ENCODE results near the gene PLXNA3. TPM values are rescaled to one million over a fixed set of nuclear protein-coding genes. Genes with fewer than 3 reads are reported as not detected.

Gene PLXNA3
- total RNA-seq, 1 donor from 2014 or later = 73.0 TPM

DNA sequence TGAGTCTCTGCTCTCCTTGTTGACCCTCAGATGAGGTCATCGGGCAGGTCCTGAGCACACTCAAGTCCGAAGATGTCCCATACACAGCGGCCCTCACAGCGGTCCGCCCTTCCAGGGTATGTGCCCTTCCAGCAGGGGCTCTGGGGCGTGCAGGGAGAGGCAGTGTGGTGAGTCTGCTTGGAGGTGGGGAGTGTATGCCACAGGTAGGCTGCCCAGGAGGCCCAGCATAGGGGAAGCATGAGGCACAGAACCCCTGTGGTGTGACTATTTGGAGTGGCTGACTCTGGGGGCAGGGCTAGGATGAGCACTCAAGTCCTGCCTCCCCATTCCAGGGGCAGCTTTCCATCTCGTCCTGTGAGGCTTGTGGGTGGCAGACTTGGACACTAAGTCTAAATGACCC lies 24.5 kb upstream of the PLXNA3 start:
- ATAC-seq (no peak), DNase-seq (ENCODE audit: low spot score) (no peak)
- intact Hi-C loops (cut with DNase I) = no loop called here

DNA sequence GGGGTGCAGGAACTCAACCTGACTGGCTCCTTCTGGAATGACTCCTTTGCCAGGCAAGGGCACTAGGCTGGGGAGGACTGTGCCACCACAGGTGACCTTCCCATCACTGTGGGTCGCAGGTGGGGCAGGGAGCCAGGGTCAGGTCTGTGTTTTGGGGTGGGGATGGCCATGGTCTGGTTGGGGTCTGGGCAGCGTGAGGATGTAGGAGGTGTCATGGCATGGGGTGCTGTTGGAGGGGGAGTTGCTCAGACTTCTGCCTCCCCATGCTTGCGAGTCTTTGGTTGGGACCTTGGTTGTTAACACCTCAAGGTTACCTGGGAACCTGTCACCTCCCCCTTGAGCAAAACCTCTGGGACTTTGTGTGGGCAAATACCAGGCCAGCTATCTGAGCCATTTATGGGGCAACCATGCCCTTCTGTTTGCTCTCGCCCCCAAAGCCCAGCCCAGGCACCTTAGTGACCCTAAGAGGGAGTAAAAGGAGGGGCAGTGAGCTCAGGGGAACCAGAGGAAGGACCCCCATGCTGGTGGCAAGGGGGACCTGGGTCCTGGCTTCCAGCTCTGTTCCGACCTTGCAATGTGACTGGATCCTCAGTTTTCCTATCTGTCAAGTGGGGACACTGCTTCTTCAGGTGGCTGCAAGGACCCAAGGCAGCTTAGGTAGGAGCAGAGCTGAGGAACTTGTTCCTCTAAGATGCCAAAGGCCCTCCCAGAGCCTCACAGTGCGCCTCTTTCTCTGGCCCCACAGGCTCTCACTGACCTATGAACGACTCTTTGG lies 23.5 kb upstream of the PLXNA3 start:
- intact Hi-C loops (cut with DNase I) = no loop called here
- DNase-seq (ENCODE audit: low spot score) (no peak), ATAC-seq (no peak)

DNA sequence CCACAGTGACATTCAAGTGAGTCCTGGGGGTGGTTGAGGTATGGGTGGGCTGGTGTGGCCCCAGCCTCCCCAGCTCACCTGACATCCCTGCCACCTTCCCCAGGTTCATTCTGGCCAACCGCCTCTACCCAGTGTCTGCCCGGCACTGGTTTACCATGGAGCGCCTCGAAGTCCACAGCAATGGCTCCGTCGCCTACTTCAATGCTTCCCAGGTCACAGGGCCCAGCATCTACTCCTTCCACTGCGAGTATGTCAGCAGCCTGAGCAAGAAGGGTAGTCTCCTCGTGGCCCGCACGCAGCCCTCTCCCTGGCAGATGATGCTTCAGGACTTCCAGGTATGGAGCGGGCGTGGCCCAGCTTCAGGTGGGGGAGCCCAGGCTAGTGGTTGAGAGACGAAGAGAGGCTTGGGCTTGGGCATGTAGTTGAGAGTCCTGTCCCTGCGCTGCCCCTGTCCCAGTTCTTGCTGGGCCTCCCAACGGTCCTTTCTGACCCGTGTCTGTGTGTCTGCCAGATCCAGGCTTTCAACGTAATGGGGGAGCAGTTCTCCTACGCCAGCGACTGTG lies 22.8 kb upstream of the PLXNA3 start:
- no peak for ATAC-seq
- intact Hi-C loops (cut with DNase I) = no loop called here

DNA sequence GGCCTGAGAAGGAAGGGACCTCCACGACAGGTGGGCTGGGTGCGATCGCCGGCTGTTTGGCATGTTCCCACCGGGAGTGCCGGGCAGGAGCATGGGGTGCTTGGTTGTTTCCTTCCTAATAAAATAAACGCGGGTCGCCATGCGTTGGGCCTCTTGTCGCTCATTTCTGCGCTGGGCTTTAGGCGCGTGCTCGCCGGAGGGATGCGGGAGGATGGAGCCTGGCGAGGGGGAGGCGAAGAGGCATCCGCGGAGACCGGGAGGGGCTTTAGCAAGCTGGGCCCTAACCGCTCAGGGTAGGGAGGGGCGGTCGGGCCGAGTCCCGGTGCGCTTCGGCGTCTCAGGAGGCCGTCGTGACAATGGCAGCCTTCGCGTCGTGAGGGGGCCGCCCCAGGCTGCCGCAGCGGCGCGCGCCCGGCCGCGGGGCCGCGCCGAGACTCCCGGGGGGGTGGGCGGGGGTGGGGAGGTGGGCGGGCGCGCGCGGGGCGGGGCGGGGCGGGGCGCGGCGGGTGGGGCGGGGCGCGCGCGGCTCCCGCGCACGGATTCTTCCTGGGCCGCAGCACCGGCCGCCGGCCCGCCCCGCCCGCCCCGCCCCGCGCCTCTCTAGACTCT lies 21.6 kb upstream of the PLXNA3 start:
- ATAC-seq = peak; percentile 35
- intact Hi-C loops (cut with DNase I) = no loop called here

More for the DNA sequence above, 22.8 kb upstream of the PLXNA3 start:
- no peak for DNase-seq (ENCODE audit: low spot score)

DNA sequence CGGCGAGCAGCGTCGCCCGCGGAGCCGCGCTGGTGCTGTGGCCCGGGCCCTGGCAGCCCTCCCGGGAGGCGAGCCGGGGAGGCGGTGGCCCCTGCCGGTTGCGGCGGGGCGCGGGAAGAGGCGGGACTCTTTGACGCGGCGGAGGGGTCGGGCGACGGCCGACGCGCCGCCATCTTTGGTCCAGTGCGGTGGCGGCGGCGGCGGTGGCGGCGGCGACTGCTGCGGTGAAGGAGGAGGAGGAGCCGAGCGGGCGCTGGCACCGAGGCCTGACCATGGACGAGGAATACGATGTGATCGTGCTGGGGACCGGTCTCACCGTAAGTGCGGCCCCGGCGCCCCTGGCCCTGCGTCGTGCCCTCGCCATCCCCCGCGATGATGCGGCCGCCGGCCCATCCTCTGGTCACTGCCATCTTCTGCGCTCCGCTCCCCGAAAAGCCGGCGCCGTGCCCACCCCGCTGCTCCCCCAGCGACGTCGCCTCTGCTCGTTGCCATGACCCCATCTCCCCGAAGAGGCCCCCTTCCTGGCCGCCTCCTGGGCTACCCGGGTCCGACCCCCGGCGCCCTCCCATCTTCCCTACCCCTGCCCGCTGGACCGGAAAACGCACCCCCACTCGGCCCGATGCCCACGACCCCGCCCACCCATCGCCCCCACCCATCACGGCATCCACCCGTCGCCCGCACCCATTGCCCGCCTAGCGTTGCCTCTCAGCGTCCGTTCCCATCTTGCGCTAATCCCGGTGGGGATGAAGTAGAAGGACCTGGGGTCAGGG lies 20.9 kb upstream of the PLXNA3 start, which contains the start of gene GDI1:
TSS of gene GDI1 (plus strand) at position 172 of the 770 bp plus-strand sequence. CDS start at position 273, 101 bp downstream.
- ATAC-seq (peak; percentile 38), DNase-seq (ENCODE audit: low spot score) (no peak)
- intact Hi-C loops (cut with DNase I) = no loop called here

More for the DNA sequence above, 21.6 kb upstream of the PLXNA3 start:
- no peak for DNase-seq (ENCODE audit: low spot score)

DNA sequence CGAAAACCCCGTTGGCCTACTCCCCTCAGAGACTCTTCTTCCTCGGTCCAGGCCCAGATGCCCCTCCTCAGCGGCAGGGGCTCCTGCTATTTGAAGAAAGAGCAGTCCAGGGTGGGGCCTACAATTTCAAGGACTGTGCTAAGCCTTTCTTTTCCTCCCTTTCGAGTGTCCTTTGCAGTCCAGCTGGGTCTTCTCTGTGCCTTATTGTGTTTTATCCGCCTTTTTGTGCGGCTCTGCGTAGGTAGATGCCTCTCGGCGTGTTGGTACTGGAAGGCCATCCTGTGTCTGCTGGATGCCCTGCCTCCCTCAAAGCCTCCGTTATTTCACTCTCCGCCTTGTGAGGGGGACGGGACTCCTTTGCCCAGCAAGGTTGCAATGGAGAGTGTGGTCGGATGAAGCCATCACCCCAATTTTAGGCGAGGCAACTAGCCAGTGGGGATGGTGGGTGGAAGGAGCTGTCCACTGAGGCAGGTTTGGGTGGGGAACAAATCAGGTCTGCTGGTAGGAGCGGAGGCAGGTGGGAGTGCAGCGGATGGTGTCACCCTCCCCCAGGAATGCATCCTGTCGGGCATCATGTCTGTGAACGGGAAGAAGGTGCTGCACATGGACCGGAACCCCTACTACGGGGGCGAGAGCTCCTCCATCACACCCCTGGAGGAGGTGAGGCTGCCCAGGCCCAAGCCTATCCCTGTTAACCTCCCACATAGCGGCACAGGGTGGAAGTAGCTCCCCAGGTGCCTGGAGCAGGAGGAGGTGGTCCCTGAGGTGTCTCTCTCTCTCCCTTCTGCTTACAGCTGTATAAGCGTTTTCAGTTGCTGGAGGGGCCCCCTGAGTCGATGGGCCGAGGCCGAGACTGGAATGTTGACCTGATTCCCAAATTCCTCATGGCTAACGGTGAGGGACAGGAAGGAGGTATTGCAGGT lies 19.8 kb upstream of the PLXNA3 start:
- intact Hi-C loops (cut with DNase I) = no loop called here
- DNase-seq (ENCODE audit: low spot score) (no peak), ATAC-seq (no peak)

DNA sequence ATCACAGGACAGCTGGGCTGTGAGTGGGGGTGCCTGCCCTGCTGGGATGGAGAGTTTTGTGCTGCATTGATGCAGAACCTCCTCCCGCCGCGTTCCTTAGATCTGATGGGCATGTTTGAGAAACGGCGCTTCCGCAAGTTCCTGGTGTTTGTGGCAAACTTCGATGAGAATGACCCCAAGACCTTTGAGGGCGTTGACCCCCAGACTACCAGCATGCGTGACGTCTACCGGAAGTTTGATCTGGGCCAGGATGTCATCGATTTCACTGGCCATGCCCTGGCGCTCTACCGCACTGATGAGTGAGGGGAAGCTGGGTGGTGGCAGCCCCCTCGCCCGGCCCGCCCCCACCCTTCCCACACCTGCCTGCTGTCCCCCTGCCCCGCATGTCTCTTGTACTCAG lies 18.2 kb upstream of the PLXNA3 start:
- intact Hi-C loops (cut with DNase I) = no loop called here
- ATAC-seq (no peak), DNase-seq (ENCODE audit: low spot score) (no peak)

DNA sequence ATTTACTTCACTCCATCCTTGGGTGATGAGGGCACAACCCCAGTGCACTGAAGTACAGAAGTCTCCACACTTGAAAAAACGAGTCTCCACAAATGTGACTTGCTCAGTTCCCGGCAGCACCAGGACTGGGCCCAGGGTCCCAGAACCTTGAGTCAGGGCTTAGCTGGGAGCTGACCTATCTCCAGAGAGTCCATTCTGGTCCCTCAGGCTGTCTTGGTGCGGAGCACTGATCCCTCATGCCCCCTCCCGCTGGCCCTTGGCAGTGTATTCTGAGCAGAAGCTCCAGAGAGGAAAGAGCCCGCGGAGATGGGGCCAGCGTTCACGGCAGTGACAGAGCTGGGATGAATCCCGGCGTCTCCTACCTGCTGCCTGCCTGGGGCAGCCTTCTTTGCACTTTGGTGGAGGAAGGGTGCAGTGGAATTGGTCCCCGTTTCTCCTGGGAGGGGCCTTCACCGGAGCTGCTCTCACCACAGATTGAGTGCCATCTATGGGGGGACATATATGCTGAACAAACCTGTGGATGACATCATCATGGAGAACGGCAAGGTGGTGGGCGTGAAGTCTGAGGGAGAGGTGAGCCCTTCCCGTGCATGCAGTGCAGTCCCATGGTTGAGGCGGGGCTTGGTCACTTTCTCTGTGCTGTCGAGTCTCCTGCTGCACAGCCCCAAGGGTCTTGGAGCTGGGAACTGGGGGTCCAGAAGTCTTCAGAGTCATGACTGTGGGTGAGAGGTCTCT lies 17.3 kb upstream of the PLXNA3 start:
- intact Hi-C loops (cut with DNase I) = no loop called here
- DNase-seq (ENCODE audit: low spot score) = no peak
- ATAC-seq = no peak

DNA sequence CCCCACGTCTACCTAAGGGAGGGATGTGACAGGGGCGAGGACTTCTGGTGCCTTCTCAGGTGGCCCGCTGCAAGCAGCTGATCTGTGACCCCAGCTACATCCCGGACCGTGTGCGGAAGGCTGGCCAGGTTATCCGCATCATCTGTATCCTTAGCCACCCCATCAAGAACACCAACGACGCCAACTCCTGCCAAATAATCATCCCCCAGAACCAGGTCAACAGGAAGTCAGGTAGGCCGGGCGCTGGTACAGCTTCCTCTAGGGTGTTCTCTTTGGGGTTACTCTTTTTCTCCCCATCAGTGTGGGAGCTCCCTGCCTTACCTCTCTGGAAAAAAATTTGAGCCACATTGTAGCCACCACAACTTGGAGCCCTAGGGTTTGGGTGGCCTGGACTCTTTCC lies 16.5 kb upstream of the PLXNA3 start:
- DNase-seq (ENCODE audit: low spot score) = no peak
- ATAC-seq = no peak
- intact Hi-C loops (cut with DNase I) = no loop called here

DNA sequence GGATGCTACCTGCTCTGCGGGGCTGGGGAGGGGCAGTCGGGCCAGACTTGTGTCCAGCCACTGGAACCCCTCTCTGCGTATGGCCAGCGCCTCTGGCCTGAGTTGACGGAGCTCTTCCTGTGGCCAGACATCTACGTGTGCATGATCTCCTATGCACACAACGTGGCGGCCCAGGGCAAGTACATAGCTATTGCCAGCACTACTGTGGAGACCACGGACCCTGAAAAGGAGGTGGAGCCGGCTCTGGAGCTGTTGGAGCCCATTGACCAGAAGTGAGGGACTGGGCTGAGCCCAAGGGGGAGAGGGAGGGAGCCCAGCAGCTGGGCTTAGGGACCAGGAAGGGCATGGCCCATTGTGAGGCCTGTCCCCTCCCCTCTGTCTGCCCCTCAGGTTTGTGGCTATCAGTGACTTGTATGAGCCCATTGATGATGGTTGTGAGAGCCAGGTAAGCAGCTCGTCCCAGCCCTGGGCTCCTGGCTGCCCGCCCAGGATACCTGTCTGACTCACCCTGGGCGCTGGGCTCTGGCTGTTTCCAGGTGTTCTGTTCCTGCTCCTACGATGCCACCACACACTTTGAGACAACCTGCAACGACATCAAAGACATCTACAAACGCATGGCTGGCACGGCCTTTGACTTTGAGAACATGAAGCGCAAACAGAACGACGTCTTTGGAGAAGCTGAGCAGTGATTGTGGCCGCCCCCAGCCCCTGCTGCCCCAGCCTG lies 15.9 kb upstream of the PLXNA3 start:
- DNase-seq (ENCODE audit: low spot score) (no peak), ATAC-seq (no peak)
- intact Hi-C loops (cut with DNase I) = no loop called here

DNA sequence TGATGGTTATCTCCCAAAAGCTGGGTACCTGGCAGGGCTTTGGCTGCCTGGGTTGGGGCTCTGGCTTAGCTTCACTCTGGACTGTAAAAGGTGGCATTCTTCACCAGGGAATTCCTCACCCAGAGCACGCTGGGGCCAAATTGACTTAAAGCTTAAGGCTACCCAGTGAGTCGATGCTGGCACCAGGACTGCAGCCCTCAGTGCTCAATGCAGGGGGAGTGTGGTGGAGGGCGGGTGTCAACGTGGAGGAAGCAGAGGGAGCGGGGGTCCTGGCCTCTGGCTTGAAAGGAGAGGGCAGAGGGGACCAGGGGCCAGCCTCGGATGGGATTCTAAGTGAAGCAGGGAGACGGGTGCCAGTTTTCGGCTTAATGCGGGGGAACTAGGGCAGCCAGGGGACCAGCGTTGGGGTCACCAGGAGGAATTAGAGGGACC lies 14.6 kb upstream of the PLXNA3 start:
- no peak for DNase-seq (ENCODE audit: low spot score)
- intact Hi-C loops (cut with DNase I) = no loop called here
- peak; percentile 9 for ATAC-seq

DNA sequence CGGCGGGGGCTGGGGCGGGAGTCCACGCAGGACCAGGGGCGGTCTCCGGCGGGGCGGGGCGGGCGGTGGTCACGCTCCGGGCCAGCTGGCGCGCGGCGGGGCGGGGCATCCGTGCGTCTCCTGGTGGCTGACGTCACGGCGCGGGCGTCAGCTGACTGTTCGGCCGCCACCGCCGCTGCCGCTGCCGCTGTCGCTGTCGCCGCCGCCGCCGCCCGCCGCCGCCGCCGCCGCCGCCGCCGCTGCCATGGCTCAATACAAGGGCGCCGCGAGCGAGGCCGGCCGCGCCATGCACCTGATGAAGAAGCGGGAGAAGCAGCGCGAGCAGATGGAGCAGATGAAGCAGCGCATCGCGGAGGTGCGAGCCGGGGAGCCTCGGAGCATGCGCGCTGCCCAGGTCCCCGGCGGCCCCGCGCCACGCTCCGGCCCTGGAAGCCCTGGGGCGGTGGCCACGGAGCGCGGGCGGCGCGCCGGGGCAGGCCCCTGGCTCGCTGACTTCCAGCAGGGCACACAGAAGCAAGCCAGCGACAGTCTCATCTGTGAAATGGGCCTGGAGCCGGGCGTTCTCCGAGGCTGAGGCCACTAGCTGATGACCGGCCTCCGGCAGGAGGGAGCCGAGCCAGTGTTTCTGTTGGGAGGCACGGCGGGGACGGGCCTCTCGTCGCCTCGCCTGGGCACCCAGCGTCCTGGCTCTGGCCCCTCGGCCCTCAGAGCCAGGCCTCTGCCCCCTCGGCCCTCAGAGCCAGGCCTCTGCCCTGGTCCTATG lies 13.9 kb upstream of the PLXNA3 start, which contains the start of gene FAM50A:
TSS of gene FAM50A (plus strand) at position 150 of the 763 bp plus-strand sequence. CDS start at position 245, 95 bp downstream.
- DNase-seq (ENCODE audit: low spot score) = peak; percentile 88
- intact Hi-C loops (cut with DNase I) = no loop called here
- ATAC-seq = peak; percentile 86

DNA sequence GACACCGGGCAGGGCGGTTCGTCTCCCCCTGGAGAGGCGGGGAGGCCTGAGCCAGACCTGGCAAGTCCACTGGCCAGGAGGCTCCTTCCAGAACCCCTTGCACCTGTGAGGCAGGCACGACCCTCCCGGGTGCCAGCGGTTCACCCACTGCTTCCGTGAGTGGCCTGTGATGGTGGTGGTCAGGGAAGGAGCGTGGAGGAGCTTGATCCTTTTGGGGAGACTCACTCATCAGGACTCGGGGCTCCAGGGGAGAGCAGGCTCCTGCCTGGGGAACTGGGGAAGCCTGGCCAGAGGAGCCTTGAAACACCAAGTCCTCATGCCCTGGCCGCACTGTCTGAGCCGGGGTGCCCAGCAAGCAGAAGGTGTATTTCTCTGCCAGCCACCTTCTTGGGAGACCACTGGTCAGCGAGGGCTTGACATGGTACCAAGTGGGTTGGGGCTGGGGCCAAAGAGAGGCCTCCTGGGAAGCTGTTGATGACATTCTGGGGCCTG lies 13.3 kb upstream of the PLXNA3 start:
- no peak for ATAC-seq

DNA sequence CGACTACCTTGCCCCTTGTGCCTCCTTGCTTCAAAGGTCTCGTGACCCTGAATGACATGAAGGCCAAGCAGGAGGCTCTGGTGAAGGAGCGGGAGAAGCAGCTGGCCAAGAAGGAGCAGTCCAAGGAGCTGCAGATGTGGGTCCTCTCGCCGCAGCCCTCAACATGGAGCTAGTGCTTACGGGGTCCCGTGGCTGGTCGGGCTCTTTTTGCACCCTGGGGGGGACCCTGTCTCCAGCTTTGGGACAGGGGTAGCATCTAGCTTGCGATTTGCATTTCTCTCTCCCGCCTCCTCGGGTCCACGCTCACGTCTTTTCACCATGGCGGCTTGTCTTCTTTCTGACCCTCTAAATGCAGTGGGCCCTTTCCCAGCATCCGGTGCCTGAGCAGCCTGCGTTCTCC lies 12.3 kb upstream of the PLXNA3 start:
- intact Hi-C loops (cut with DNase I) = no loop called here
- ATAC-seq (no peak), DNase-seq (ENCODE audit: low spot score) (no peak)

More for the DNA sequence above, 13.3 kb upstream of the PLXNA3 start:
- intact Hi-C loops (cut with DNase I) = no loop called here
- no peak for DNase-seq (ENCODE audit: low spot score)

DNA sequence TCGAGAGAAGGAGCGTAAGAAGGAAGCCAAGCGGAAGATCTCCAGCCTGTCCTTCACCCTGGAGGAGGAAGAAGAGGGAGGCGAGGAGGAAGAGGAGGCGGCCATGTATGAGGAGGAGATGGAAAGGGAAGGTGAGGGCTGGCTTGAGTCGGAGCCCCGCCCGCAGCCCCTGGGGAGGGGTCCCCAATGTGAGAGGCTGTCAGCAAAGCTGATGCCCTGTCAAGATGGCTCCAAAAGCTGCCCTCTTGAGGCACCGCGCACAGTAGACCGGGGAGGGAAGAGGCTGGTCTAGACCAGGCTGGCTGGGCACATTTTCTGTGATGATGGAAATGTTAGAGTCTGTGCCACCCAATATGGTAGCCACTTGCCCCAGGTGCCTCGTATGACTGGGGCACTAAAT lies 11.7 kb upstream of the PLXNA3 start:
- no peak for DNase-seq (ENCODE audit: low spot score)
- intact Hi-C loops (cut with DNase I) = no loop called here
- ATAC-seq = no peak

DNA sequence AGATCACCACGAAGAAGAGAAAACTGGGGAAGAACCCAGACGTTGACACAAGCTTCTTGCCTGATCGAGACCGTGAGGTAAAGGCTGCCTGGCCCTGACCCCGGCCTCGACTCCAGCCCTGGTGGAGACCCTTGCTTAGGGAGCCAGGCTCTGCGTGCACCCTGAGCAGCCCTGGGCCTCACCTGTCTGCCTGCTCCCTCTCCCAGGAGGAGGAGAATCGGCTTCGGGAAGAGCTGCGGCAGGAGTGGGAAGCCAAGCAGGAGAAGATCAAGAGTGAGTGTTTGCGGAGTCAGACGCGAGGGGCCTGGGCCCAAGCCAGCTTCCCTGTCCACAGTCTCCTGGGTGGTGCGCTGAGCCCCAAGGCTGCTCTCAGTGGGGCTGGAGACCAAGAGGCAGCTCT lies 9.6 kb upstream of the PLXNA3 start:
- intact Hi-C loops (cut with DNase I) = no loop called here
- DNase-seq (ENCODE audit: low spot score) = no peak
- no peak for ATAC-seq
